ENCODE results near the gene IL17C.
A peak's percentile ranks its signal among the peaks of the same experiment; 100 is the strongest.

The IL17C gene, protein sequence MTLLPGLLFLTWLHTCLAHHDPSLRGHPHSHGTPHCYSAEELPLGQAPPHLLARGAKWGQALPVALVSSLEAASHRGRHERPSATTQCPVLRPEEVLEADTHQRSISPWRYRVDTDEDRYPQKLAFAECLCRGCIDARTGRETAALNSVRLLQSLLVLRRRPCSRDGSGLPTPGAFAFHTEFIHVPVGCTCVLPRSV

DNA sequence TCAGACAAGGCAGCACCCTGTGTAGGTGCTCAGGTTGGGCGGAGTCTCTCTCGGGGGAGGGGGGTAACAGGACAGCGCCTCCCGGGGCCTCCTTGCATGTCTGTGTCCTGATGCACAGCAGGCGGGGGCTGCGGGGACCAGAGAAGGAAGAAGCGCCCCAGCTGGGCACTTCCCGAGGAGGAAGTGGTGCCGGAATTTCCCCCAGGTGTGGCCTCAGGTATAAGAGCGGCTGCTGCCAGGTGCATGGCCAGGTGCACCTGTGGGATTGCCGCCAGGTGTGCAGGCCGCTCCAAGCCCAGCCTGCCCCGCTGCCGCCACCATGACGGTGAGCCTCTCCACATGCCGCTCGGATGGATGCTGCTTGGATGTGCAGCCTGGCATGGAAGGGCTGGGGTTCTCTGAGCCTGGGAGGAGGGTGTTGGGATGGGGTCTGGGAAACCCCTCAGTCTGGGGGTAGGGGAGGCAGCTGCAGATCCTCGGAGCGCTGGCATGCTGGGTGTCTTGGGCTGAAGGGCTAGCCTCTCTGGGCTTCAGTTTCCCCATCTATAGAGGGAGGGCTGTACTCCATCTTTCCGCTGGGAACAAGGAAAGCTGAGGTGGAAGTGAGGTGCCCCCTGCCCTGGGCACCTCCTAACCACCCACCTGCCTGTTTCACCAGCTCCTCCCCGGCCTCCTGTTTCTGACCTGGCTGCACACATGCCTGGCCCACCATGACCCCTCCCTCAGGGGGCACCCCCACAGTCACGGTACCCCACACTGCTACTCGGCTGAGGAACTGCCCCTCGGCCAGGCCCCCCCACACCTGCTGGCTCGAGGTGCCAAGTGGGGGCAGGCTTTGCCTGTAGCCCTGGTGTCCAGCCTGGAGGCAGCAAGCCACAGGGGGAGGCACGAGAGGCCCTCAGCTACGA lies at the start of gene IL17C:
TSS of gene IL17C (plus strand) at position 250 of the 908 bp plus-strand sequence. CDS start at position 320, 70 bp downstream.
- H3K27ac ChIP-seq = no peak within 1 kb of the TSS
- peak within 1 kb of the TSS; percentile 48 to 96 (median 73); a peak in 20 of 22 replicates for H3K4me2 ChIP-seq
- H3K36me3 ChIP-seq = peaks cover 10 to 17% (median 15%) of the 10 kb centered on the region in 11 experiments; a peak in 21 of 22 replicates
- TF ChIP-seq Cebpa-rat (IDR thresholded peaks at IDR 0.05) = no peak
- H4K20me1 ChIP-seq = peaks cover 48 to 89% (median 75%) of the 10 kb centered on the region in 11 experiments
- no peak within 1 kb of the TSS for H3K9ac ChIP-seq
- peaks cover 49 to 82% (median 75%) of the 10 kb centered on the region in 11 experiments for H3K27me3 ChIP-seq
- H3K4me1 ChIP-seq = peaks cover 62 to 95% (median 91%) of the 10 kb centered on the region in 10 experiments
- H3K9me3 ChIP-seq (replicated peaks in 1 of 11) = no peaks in the 10 kb centered on the region; a peak in 1 of 22 replicates
- peak within 1 kb of the TSS in 1 of 10 experiments; percentile 11; a peak in 2 of 20 replicates for H3K4me3 ChIP-seq

- Histone ChIP-seq H3K36me3 (peaks cover 72 to 100% (median 94%) of the 10 kb centered on the region in 11 experiments), H3K4me3 (no peak overlapping the region), H3K27ac (no peak overlapping the region), H3K9ac (no peak overlapping the region), H3K27me3 (no peaks in the 10 kb centered on the region), H3K9me3 (replicated peaks in 1 of 11) (no peaks in the 10 kb centered on the region), H3K4me1 (peaks cover 0 to 16% (median 0%) of the 10 kb centered on the region in 10 experiments; a peak in 6 of 20 replicates), H3K4me2 (no peak overlapping the region), H4K20me1 (peaks cover 49 to 96% (median 85%) of the 10 kb centered on the region in 11 experiments; a peak in 20 of 22 replicates)
- TF ChIP-seq Cebpa-rat (IDR thresholded peaks at IDR 0.05) = no peak
Measured at GRCh38 chr16:88588754-88589153, 49.6 kb upstream of the IL17C start.

DNA sequence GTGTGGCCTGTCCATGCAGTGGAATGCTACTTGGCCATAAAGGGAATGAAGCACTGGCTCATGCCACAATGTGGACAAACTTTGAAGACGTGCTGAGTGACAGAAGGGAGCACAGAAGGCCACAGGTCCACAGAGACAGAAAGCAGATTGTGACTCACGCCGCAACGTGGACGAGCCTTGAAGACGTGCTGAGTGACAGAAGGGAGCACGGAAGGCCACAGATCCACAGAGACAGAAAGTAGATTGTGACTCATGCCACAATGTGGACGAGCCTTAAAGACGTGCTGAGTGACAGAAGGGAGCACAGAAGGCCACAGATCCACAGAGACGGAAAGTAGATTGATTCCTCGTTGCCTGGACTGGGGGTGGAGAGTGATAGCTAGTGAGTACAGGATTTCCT lies 48.9 kb upstream of the IL17C start:
- no peaks in the 10 kb centered on the region for H3K9me3 ChIP-seq (replicated peaks in 1 of 11)
- peaks cover 47 to 96% (median 85%) of the 10 kb centered on the region in 11 experiments; a peak in 20 of 22 replicates for H4K20me1 ChIP-seq
- H3K27ac ChIP-seq = no peak overlapping the region
- TF ChIP-seq Cebpa-rat (IDR thresholded peaks at IDR 0.05) = no peak
- H3K27me3 ChIP-seq = no peaks in the 10 kb centered on the region
- H3K4me2 ChIP-seq = no peak overlapping the region
- peaks cover 0 to 16% (median 0%) of the 10 kb centered on the region in 10 experiments; a peak in 6 of 20 replicates for H3K4me1 ChIP-seq
- peaks cover 75 to 100% (median 97%) of the 10 kb centered on the region in 11 experiments for H3K36me3 ChIP-seq
- 0 out of 22 replicates have a peak overlapping the region, but pooled peaks of 1 of the 11 experiments have one; percentile 24 for H3K9ac ChIP-seq
- no peak overlapping the region for H3K4me3 ChIP-seq

DNA sequence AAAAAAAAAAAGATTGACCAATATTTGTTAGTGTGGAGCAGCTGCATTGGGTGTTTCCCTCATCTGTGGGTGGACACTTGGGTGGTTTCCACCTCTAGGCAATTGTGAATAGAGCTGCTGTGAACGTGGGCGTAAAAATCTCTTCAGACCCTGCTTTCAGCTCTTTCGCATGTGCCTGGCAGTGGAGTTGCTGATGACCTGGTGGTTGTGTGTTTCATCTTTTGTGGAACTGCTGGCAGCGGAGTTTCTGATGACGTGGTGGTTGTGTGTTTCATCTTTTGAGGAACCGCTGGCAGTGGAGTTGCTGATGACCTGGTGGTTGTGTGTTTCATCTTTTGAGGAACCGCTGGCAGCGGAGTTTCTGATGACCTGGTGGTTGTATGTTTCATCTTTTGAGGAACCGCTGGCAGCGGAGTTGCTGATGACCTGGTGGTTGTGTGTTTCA lies 46.8 kb upstream of the IL17C start:
- H3K36me3 ChIP-seq = peaks cover 53 to 99% (median 89%) of the 10 kb centered on the region in 11 experiments
- peak overlapping the region in 3 of 11 experiments; percentile 43 to 60 (median 46); a peak in 6 of 22 replicates for H3K4me2 ChIP-seq
- H3K4me1 ChIP-seq = peaks cover 13 to 29% (median 16%) of the 10 kb centered on the region in 10 experiments
- no peak overlapping the region for H3K27ac ChIP-seq
- no peak overlapping the region for H3K9ac ChIP-seq
- no peaks in the 10 kb centered on the region for H3K27me3 ChIP-seq
- H3K9me3 ChIP-seq (replicated peaks in 1 of 11) = no peaks in the 10 kb centered on the region
- H4K20me1 ChIP-seq = peaks cover 30 to 96% (median 78%) of the 10 kb centered on the region in 11 experiments; a peak in 20 of 22 replicates
- no peak for TF ChIP-seq Cebpa-rat (IDR thresholded peaks at IDR 0.05)
- H3K4me3 ChIP-seq = no peak overlapping the region

DNA sequence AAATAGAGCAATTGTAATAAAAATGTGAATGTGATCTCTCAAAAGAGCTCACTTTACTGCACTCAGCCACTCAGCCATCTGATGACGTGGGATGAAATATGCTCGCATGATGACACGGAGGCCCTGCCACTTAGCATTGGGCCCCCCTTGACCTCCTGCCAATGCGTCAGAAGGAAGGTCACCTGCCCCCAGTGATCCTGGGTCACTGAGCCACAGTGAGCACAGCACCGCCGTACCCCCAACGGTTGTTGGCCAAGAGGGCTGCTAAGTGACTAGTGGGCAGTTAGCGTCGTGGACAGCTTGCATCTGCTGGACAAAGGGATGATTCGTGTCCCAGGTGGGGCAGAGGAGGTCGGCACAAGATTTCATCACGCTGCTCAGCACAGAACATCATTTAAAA lies 45.3 kb upstream of the IL17C start:
- peaks cover 24 to 44% (median 30%) of the 10 kb centered on the region in 10 experiments for H3K4me1 ChIP-seq
- no peak overlapping the region for H3K27ac ChIP-seq
- no peaks in the 10 kb centered on the region for H3K27me3 ChIP-seq
- H4K20me1 ChIP-seq = peaks cover 21 to 96% (median 70%) of the 10 kb centered on the region in 11 experiments; a peak in 20 of 22 replicates
- no peak overlapping the region for H3K9ac ChIP-seq
- no peak overlapping the region for H3K4me2 ChIP-seq
- H3K4me3 ChIP-seq = no peak overlapping the region
- TF ChIP-seq Cebpa-rat (IDR thresholded peaks at IDR 0.05) = no peak
- peaks cover 39 to 92% (median 75%) of the 10 kb centered on the region in 11 experiments for H3K36me3 ChIP-seq
- H3K9me3 ChIP-seq (replicated peaks in 1 of 11) = no peaks in the 10 kb centered on the region

DNA sequence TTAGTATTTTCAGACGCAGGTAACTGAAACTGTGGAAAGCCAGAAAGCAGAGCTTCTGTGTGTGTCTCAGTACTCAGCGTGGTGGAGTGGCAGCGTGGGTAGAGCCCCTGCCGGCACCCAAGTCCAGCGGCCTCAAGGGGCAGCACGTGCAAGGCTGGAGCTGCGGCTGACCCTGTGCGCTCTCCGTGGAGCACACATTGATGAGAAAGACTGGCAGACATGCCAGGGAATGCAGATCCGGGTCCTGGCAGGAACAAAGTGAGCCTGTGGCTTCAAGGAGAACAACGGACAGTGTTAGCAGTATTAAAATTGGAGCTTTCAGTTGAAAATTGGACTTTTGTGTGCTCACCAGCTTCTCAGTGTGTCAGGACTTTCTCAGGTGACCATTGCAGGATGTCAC lies 44.9 kb upstream of the IL17C start:
- no peaks in the 10 kb centered on the region for H3K27me3 ChIP-seq
- no peak overlapping the region for H3K9ac ChIP-seq
- H3K4me3 ChIP-seq = no peak overlapping the region
- H3K4me1 ChIP-seq = peaks cover 28 to 48% (median 35%) of the 10 kb centered on the region in 10 experiments
- H4K20me1 ChIP-seq = peaks cover 18 to 96% (median 66%) of the 10 kb centered on the region in 11 experiments; a peak in 20 of 22 replicates
- no peaks in the 10 kb centered on the region for H3K9me3 ChIP-seq (replicated peaks in 1 of 11)
- no peak overlapping the region for H3K4me2 ChIP-seq
- H3K27ac ChIP-seq = no peak overlapping the region
- peaks cover 39 to 92% (median 75%) of the 10 kb centered on the region in 11 experiments for H3K36me3 ChIP-seq
- TF ChIP-seq Cebpa-rat (IDR thresholded peaks at IDR 0.05) = no peak

DNA sequence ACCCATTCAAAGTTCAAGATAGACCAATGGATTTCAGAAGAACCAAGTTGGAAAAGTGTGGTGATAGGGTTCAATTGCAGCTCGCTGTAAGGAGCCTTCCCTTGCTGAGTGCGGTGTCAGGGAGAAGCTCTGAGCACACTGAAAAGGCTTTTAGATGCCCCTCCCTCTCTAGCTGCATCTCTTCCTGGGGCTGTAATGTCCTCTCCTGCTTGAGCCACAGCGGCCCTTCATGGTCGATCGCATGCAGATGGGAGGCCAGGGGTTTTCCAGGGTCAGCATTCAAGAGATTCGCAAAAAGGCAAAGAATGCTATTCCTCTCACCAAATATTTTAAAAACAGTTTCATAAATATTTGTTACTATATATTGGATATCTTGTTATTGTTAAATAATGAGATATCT lies 44.5 kb upstream of the IL17C start:
- H4K20me1 ChIP-seq = peaks cover 18 to 96% (median 68%) of the 10 kb centered on the region in 11 experiments; a peak in 20 of 22 replicates
- H3K4me2 ChIP-seq = no peak overlapping the region
- H3K27me3 ChIP-seq = no peaks in the 10 kb centered on the region
- no peak overlapping the region for H3K27ac ChIP-seq
- H3K4me3 ChIP-seq = no peak overlapping the region
- no peak for TF ChIP-seq Cebpa-rat (IDR thresholded peaks at IDR 0.05)
- peaks cover 36 to 92% (median 74%) of the 10 kb centered on the region in 11 experiments for H3K36me3 ChIP-seq
- peaks cover 33 to 52% (median 39%) of the 10 kb centered on the region in 10 experiments for H3K4me1 ChIP-seq
- H3K9me3 ChIP-seq (replicated peaks in 1 of 11) = no peaks in the 10 kb centered on the region
- no peak overlapping the region for H3K9ac ChIP-seq

GRCh38 chr16:88595101-88595500 lies 43.3 kb upstream of the IL17C start:
- Histone ChIP-seq H3K4me2 (peak overlapping the region in 1 of 11 experiments; percentile 94; a peak in 1 of 22 replicates), H4K20me1 (peaks cover 18 to 96% (median 63%) of the 10 kb centered on the region in 11 experiments; a peak in 20 of 22 replicates), H3K27ac (no peak overlapping the region), H3K9ac (no peak overlapping the region), H3K36me3 (peaks cover 24 to 81% (median 64%) of the 10 kb centered on the region in 11 experiments), H3K27me3 (no peaks in the 10 kb centered on the region), H3K4me3 (no peak overlapping the region), H3K9me3 (replicated peaks in 1 of 11) (no peaks in the 10 kb centered on the region), H3K4me1 (peaks cover 44 to 64% (median 51%) of the 10 kb centered on the region in 10 experiments)
- TF ChIP-seq Cebpa-rat (IDR thresholded peaks at IDR 0.05) = no peak
